ENCODE results near the gene RAMP3.

RAMP3 gene

GRCh38 chr7:45159296-45159695, 1.7 kb downstream of the RAMP3 start:
- Histone ChIP-seq H3K79me2 (ENCODE audit: insufficient read depth, low read depth) (no peaks in the 10 kb centered on the region), H3K4me1 (ENCODE audit: low read depth, poor library complexity, severe bottlenecking) (peaks cover 3% of the 10 kb centered on the region), H2AFZ (ENCODE audit: low read depth) (no peak overlapping the region), H3K36me3 (ENCODE audit: insufficient read depth) (no peaks in the 10 kb centered on the region), H3K27me3 (ENCODE audit: insufficient read depth, low read depth) (no peaks in the 10 kb centered on the region), H4K20me1 (ENCODE audit: insufficient read depth) (no peaks in the 10 kb centered on the region), H3K27ac (no peak overlapping the region), H3K4me2 (no peak overlapping the region), H3K9ac (no peak overlapping the region), H3K4me3 (IDR thresholded peaks at IDR 0.05; ENCODE audit: insufficient read depth, low read depth, low read length) (no peak overlapping the region)
- no peak for TF ChIP-seq CTCF (conservative IDR thresholded peaks at IDR 0.05; ENCODE audit: low read depth, low read length)

GRCh38 chr7:45160417-45160881, 2.9 kb downstream of the RAMP3 start:
- no peaks in the 10 kb centered on the region for H3K79me2 ChIP-seq (ENCODE audit: insufficient read depth, low read depth)
- no peaks in the 10 kb centered on the region for H3K4me1 ChIP-seq (ENCODE audit: low read depth, poor library complexity, severe bottlenecking)
- no peaks in the 10 kb centered on the region for H4K20me1 ChIP-seq (ENCODE audit: insufficient read depth)
- TF ChIP-seq CTCF (conservative IDR thresholded peaks at IDR 0.05; ENCODE audit: low read depth, low read length) = no peak
- H3K4me3 ChIP-seq (IDR thresholded peaks at IDR 0.05; ENCODE audit: insufficient read depth, low read depth, low read length) = no peak overlapping the region
- no peaks in the 10 kb centered on the region for H3K36me3 ChIP-seq (ENCODE audit: insufficient read depth)
- no peak overlapping the region for H2AFZ ChIP-seq (ENCODE audit: low read depth)
- no peak overlapping the region for H3K9ac ChIP-seq
- no peak overlapping the region for H3K27ac ChIP-seq
- no peaks in the 10 kb centered on the region for H3K27me3 ChIP-seq (ENCODE audit: insufficient read depth, low read depth)
- H3K4me2 ChIP-seq = no peak overlapping the region

DNA sequence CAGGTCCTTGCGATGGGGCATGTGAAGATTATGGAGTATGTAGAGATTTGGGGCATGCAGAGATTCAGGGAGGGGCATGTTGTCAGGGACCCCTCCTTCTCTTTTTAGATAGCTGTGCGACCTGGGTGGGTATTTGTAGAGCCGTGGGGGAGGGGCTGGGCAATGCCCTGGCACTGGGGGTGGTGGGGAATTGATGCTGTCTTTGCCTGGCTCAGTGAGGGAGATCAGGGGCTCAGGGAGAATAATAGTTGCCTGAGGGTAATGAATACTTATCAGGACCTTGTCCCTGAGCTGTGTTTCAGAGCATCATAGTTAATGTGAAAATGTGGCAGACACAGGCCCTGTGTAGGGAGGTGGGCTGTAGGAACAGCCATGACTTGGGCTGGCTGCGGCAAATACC, 3.5 kb downstream of the RAMP3 start:
- Histone ChIP-seq H3K27ac (no peak overlapping the region), H2AFZ (ENCODE audit: low read depth) (no peak overlapping the region), H3K4me2 (no peak overlapping the region), H4K20me1 (ENCODE audit: insufficient read depth) (no peaks in the 10 kb centered on the region), H3K27me3 (ENCODE audit: insufficient read depth, low read depth) (no peaks in the 10 kb centered on the region), H3K36me3 (ENCODE audit: insufficient read depth) (no peaks in the 10 kb centered on the region), H3K4me3 (IDR thresholded peaks at IDR 0.05; ENCODE audit: insufficient read depth, low read depth, low read length) (no peak overlapping the region), H3K4me1 (ENCODE audit: low read depth, poor library complexity, severe bottlenecking) (no peaks in the 10 kb centered on the region), H3K9ac (no peak overlapping the region), H3K79me2 (ENCODE audit: insufficient read depth, low read depth) (no peaks in the 10 kb centered on the region)
- no peak for TF ChIP-seq CTCF (conservative IDR thresholded peaks at IDR 0.05; ENCODE audit: low read depth, low read length)

GRCh38 chr7:45161842-45162241, 4.3 kb downstream of the RAMP3 start:
- no peaks in the 10 kb centered on the region for H3K27me3 ChIP-seq (ENCODE audit: insufficient read depth, low read depth)
- H3K4me1 ChIP-seq (ENCODE audit: low read depth, poor library complexity, severe bottlenecking) = no peaks in the 10 kb centered on the region
- H3K27ac ChIP-seq = no peak overlapping the region
- no peaks in the 10 kb centered on the region for H3K36me3 ChIP-seq (ENCODE audit: insufficient read depth)
- no peaks in the 10 kb centered on the region for H3K79me2 ChIP-seq (ENCODE audit: insufficient read depth, low read depth)
- no peak overlapping the region for H3K4me2 ChIP-seq
- no peak for TF ChIP-seq CTCF (conservative IDR thresholded peaks at IDR 0.05; ENCODE audit: low read depth, low read length)
- H2AFZ ChIP-seq (ENCODE audit: low read depth) = no peak overlapping the region
- H4K20me1 ChIP-seq (ENCODE audit: insufficient read depth) = no peaks in the 10 kb centered on the region
- H3K9ac ChIP-seq = no peak overlapping the region
- H3K4me3 ChIP-seq (IDR thresholded peaks at IDR 0.05; ENCODE audit: insufficient read depth, low read depth, low read length) = no peak overlapping the region
